HG03460 (cell line): ENCODE results near the gene ARMH3.
A peak's percentile ranks its signal among the peaks of the same experiment; 100 is the strongest.
"Not testable (repeated sequence)": the region's sequence is repeated elsewhere in the genome, so short reads cannot be mapped to it uniquely, and the experiment has no call there.

Source experiments
- ATAC-seq: cut with Tn5 transposase; IDR thresholded peaks from one replicate; pipeline ENCODE4 v1.9.1; 2021; ENCODE audit not compliant: unreplicated experiment

The ARMH3 gene

GRCh38 chr10:102055647-102056419, at the start of gene ARMH3:
Gene ARMH3, minus strand, starts transcription at chr10:102056173. Its CDS starts 16,059 bp downstream, at chr10:102040114.
- peak; percentile 97 for ATAC-seq

GRCh38 chr10:102102421-102102820, 46.4 kb upstream of the ARMH3 start:
- no peak for ATAC-seq

GRCh38 chr10:102101152-102101551, 45.2 kb upstream of the ARMH3 start:
- ATAC-seq: no peak

GRCh38 chr10:102096449-102096848, 40.5 kb upstream of the ARMH3 start:
- no peak for ATAC-seq

- no peak for ATAC-seq
These were observed 34.8 kb upstream of the ARMH3 start for GRCh38 chr10:102090772-102091171.

GRCh38 chr10:102086196-102086595, 30.2 kb upstream of the ARMH3 start:
- no peak for ATAC-seq

GRCh38 chr10:102085336-102085735, 29.4 kb upstream of the ARMH3 start:
- no peak for ATAC-seq

GRCh38 chr10:102083541-102083940, 27.6 kb upstream of the ARMH3 start:
- no peak for ATAC-seq

GRCh38 chr10:102072673-102073527, 16.9 kb upstream of the ARMH3 start:
- ATAC-seq: no peak

GRCh38 chr10:102069071-102069470, 13.1 kb upstream of the ARMH3 start:
- no peak for ATAC-seq

GRCh38 chr10:102068216-102068615, 12.2 kb upstream of the ARMH3 start:
- ATAC-seq: no peak

GRCh38 chr10:102067091-102067916, 11.3 kb upstream of the ARMH3 start:
- no peak for ATAC-seq

- ATAC-seq: no peak
These were observed 10.6 kb upstream of the ARMH3 start for GRCh38 chr10:102066399-102067088.

GRCh38 chr10:102065561-102066398, 9.8 kb upstream of the ARMH3 start:
- ATAC-seq: peak; percentile 16

GRCh38 chr10:102064868-102065560, 9.0 kb upstream of the ARMH3 start, which contains the start of gene HPS6:
Gene HPS6, plus strand, starts transcription at chr10:102065349. Its CDS starts 126 bp downstream, at chr10:102065475.
- ATAC-seq: peak; percentile 95

- no peak for ATAC-seq
These were observed 8.5 kb upstream of the ARMH3 start for GRCh38 chr10:102064503-102064867.

GRCh38 chr10:102059987-102060386, 4.0 kb upstream of the ARMH3 start:
- no peak for ATAC-seq

GRCh38 chr10:102054881-102055646, 909 bp downstream of the ARMH3 start:
- ATAC-seq: not testable (repeated sequence)
